Activated naive CD4-positive, alpha-beta T cell (primary cell): ENCODE data around the gene GGTLC1.
"Not testable (repeated sequence)": the region's sequence is repeated elsewhere in the genome, so short reads cannot be mapped to it uniquely, and the experiment has no call there.

Experiments
- DNase-seq, 4 experiments: peaks; one replicate each; lab custom pipeline; 2025; lab: John Stamatoyannopoulos, UW

Gene GGTLC1

DNA sequence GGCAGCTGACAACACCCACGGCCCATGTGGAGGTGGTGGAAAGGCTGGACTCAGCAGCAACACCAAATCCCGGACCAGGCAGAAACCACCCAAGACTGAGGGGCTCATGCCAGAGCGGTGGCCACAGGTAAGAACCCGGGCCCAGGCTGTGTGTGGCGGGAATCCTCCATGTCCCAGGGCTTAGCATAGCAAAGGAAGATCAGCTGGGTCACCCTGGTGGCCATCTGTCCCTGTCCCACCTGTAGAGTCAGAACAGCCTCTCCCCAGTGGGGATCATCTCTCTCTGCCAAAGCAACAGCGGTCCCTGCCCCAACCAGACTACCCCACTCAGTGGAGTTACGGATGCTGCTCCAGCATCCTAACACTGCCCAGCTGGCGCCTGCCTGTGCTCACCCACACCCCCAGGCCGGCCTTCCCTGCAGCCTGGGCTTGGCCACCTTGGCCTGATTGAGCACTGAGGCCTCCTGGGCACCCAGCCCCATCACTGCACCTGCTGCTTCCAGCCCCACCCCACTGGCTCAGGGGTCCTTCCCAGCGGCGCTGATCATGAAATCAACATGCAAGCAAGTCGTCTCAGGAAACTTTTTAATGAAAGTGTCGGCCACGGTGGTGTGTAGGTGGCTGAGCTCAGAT, 5.5 kb upstream of the GGTLC1 start:
- DNase-seq, result not testable (repeated sequence)

DNA sequence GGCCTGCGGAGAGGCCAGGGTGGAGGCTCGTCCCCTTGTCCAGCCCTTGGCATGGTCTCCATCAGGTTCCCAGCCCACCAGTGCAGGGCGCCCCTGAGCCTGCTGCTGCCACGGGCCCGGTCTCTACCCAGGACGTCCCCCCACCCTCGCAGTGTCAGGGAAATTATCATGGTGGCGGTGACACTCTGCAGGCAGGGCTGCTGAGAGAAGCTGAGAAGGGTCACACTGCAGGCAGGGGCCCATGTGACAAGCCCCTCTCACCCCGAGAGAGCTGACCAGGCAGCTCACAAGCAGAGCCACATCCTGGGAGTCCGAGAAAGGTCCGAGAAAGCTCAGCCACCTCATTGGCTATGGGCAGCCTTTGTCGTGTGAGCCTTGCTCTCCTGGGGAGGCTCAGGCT, 4.9 kb upstream of the GGTLC1 start:
- DNase-seq, result not testable (repeated sequence)

DNA sequence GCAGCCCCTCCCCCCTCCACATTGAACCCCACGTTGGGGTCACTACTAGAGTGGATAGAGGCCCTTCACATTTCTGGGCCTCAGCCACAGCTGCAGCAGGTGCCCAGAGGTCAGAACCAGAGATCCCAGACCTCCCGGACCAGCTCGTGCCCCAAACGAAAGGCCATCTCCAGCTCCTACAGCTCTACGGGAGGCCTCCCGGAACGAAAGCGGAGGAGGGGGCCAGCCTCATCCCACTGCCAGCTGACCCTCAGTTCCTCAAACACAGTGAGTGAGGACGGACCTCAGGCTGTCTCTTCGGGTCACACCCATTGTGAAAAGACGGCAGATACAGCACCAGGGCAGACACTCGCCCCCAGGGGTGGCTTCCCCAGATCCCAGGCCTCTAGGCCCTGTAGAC, 1.7 kb upstream of the GGTLC1 start:
- not testable (repeated sequence) for DNase-seq

DNA sequence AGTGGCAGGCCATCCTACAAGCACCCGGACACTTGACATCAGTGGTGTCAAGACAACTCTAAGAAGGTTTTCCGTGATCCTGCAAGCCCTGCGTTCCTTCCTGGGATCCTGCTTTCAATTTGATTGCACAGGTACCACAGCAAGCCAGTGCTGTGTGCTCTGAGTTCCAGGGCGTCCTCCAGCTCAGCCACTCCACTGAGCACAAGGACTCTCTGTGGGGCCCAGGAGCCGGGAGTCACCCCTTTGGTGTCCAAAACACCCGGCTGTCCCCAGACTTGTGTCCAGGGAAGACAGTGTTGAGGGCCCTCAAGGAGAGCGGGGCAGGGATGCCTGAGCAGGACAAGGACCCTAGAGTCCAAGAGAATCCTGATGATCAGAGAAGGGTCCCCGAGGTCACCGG, 387 bp upstream of the GGTLC1 start:
- DNase-seq, result not testable (repeated sequence)

DNA sequence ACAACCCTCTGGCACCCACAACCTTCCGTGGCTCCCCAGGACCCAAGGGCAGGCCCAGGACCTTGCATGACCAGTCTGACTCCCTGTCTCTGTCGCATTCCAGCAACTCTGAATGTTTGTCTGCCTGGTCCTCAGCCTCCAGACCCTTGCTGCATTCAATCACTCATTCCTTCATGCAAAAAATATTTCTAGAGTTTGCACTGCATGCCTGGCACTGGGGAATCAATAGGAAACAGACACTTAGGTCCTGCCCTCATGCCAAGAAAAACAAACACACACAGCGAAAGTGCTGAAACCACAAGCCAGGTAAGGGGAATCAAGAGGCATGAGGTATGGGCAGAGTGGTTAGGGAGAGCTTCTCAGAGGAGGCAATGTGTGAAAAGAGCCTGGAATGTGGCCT, 1.9 kb downstream of the GGTLC1 start:
- DNase-seq, result not testable (repeated sequence)

DNA sequence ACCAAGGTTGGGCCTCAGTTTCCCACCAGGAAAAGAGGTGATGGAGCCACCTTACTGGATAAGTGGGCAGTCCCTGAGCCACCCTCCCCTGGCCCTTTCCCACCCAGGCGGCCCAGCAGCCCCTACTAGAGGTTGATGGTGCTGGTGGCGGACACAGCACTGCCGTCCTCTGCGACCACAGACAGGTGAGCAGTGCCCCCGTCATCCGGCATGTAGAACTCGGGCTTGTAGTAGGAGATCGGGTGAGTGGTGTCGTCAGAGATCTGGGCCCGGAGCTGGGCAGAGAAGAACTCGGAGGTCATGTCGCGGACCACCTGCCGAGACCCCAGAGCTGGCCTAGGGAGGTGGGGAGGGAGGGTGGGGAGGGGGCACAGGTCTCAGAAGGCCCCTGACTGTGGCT, 2.3 kb downstream of the GGTLC1 start:
- not testable (repeated sequence) for DNase-seq

DNA sequence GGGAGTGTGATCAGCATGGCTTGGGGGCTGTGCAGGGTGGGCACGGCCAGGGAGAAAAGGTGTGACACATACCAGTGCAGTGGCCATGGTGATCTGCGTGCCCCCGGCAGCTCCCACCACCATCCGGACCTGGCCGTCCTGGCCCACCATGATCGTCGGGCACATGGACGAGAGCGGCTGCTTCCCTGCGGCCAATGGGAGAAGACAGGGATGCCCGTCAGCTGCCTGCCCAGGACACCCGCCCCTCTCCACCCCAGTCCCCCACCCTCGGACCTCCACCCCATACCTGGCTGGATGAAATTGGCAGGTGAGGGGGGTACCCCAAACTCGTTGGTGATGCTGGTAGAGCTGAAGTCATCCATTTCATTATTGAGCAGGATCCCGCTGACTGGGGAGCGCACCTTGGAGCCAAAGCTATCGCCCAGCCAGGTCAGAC, 2.8 kb downstream of the GGTLC1 start:
- not testable (repeated sequence) for DNase-seq

DNA sequence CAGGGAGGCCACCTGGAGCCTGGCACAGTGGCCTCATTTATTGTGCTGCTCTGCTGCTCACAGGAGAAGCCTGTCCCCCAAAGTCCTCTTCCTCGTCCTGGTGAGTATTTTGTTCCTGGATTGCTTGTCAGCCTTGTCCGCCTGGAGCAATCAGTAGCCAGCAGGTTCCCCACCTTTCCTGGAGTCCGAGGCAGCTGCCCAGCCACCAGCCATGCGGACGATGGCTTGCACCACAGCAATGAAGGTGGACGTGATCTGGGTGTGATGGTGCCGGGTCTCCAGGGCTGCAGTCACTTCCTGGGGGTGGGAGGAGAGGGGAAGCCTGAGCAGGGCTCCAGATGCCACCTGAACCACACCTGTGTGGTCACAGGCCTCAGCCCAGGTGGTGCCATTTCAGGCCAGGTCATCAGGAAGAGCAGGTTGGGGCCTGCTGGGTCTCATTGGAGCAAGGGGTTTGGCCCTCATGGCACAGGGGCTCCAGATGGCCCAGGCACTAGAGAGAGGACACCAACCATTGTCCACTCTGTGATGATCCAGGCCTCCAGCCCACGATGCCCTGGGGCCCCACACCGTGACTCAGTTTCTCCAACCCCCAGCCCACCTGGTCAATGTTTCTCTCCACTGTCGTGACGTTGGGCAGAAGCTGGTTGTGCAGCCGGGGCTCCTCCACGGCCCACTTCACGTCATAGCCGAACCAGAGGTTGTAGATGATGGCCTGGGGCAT, 3.4 kb downstream of the GGTLC1 start:
- not testable (repeated sequence) for DNase-seq

DNA sequence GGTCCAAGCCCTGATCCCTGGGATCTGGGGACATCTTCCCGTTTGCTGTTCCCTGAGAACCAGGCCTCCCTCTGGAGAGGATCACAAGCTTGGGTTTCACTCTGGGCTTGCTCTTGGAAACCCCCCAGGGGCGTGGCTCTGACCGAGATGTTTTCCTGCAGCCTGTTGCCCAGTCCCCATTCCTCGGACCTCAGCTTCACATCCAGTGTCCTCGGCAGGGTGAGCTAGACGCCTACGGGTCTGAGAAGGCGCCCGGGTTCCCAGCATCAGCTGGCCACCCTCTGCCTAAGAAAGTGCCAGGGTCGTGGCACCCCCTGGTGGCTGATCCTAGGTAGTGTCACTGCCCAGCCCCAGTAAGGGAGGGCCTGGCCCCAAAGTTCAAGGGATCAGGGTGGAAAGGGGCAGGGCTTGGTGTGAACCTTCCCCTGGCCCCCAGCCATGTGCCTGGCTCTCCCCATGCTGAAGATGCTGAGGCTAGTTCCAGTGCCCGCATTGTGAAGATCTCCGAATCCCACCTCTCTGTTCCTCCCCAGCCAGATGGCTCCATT, 4.0 kb downstream of the GGTLC1 start:
- not testable (repeated sequence) for DNase-seq

DNA sequence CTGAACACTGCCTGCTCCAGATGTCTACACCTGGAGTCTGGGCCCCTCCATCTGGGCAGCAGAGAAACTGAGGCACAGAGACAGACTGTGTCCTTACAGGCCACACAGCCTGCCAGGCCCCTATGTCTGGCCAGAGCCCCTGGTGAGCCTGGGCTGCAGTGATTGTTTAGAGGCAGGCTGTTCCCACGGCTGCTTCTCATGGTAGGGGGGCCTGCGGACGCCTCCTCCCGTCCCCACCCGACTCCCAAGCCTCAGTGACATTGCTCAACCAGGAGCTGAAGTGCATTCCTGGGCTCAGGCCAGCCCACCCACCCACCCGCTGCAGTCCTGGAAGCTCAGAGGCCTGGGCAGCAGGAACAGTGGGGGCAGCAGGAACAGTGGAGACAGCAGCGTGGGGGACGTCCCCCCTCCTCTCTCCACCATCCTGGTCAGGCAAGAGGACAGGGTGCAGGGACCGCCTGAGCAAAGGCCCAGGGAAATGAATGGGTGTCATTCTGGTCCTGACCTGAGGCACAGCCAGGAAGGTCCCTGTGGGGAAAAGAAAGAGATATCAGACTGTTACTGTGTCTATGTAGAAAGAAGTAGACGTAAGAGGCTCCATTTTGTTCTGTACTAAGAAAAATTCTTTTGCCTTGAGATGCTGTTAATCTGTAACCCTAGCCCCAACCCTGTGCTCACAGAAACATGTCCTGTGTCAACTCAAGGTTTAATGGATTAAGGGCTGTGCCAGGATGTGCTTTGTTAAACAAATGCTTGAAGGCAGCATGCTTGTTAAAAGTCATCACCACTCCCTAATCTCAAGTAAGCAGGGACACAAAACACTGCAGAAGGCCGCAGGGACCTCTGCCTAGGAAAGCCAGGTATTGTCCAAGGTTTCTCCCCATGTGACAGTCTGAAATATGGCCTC, 6.2 kb downstream of the GGTLC1 start:
- not testable (repeated sequence) for DNase-seq

DNA sequence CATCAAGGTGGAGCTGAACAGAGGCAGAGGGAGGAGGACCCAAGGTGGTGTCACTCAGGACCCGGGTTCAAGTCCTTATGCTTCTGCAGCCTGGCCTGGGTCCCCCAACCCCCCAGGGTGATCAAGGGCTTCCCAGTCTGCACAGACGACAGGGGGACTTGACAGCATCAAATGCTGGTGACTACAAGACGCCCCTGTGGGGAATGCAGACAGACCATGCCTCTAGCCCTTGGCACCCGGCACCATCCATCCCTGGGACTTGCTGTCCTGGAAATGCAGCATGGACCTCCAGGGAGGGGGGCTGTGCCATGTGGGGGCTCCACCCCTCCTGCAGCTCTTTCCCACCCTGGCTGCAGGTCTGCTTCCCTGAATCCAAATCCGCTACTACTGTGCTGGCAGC, 7.1 kb downstream of the GGTLC1 start:
- not testable (repeated sequence) for DNase-seq

DNA sequence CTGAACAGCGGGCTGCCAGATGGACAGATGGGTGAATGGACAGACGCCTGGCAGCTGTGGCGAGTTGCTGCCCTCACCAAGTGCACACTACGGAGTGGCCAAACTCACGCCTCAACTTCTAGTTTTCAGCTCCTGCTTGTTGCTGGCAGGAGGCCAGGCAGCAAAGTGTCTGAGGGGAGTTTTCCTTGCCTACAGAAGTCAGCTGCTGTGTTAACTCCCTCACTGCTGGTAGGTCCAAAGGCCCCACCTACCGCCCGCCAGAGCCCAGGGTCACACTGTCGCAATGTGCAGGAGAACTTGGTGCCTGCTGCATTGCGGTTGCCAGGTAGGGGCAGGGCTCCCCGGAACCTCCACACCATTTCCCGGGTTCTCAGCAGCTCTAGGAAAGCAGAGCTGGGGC, 7.6 kb downstream of the GGTLC1 start:
- not testable (repeated sequence) for DNase-seq

DNA sequence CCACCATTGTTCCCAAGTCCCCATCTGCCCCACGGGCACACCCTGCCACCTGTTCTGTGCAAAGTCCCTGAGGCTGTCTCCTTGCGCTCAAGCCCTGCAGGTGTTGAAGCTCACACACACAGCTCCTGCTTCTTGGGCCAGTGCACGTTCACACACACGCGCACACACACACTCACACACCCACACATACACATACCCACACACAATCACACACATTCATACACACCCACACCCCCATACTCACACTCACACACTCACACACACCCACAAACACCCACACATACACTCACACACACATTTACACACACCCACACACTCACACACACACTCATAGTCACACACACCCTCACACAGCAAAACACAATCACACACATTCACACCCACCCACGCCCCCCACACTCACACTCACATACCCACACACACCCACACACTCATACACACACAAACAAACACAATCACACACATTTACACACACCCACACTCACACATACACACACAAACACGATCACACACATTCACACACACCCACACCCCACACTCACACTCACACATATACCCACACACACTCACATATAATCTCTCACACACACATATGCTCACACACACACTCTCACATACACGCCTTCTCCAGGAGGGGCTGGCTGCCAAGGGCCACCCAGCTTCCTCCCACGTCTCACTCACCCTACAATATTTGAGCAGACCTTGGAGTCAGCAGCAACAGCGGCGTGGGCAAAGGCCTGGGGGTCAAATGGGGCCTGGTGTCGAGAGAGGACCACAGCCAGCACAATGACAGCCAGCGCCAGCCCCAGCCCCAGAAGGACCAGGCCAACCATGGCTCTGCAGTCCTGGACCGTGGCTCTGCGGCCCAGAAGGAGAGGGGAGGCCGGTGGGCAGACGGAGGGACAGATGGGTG, 8.4 kb downstream of the GGTLC1 start:
- not testable (repeated sequence) for DNase-seq

DNA sequence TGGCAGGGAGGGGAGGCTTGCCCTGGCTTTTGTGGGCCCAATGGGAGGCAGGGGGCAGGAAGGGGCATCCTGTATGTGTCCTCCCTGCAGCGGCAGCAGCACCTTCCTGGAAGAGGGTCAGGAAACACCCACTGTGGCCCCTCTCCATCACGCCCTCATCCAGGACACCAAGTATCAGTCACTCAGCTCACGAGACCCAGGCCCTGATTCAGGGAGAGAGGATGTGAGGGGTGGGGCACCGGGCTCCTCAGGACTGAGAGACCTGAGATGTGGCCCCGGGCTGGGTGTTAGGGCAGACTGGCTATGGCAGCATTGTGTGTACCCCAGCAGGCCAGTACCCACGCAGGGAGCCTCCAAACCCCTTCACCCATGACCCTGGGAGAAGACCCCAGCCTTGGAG, 9.2 kb downstream of the GGTLC1 start:
- DNase-seq, result not testable (repeated sequence)

DNA sequence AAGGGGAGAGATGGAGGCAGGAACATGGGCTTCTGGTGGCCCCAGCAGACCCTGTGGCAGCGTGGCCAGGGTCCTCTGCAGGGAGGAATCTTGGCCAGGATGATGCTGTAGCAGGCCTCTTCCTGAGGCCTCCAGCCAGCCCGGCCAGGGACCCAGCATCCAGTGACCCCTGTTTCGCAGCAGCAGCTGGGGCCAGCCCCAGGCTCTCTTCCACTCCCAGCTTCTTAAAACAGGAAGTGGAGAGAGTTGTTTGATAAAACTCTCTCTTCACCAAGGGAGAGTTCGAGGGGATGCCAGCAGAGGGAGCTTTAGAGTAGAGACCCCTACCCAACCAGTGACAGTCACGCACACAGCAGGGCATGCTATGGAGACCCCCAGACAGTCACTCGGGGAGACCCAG, 10.1 kb downstream of the GGTLC1 start:
- not testable (repeated sequence) for DNase-seq

DNA sequence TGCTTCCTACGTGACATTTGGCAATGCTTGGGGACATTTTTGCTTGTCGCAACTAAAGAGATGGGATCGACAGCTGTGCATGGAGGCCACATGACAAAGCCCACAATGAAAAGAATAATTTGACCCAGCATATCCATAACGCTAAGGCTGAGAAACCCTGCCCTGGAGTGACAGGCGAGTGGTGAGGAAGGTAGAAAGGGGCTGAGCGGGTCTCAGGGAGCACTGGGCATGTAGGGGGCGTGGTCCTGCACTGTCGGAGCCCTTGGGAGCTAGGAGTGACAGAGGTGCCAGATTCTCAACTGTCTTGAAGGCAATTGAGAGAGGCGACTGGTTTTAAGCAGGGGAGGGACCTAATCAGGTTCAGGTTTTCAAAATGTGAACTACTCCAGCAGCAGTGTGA, 13.6 kb downstream of the GGTLC1 start:
- DNase-seq, result no peak

DNA sequence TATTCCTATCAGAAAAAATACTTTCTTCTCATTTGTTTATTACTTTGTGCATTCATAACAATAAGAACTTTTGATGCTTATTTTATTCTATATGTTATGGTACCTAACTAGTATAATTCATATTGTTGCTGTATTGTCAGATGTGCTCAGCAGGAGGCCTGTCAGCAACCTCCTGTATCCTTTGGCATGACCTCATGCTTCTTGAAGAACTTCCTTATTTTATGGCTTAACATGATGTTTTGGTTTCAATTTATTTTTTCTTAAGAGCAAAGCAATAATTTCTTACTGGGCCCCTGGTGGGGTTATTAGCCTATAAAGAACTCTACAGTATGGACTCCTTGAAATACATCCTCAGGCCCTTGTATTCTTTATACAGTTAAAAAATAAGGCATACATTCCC, 17.3 kb downstream of the GGTLC1 start:
- DNase-seq, result no peak

DNA sequence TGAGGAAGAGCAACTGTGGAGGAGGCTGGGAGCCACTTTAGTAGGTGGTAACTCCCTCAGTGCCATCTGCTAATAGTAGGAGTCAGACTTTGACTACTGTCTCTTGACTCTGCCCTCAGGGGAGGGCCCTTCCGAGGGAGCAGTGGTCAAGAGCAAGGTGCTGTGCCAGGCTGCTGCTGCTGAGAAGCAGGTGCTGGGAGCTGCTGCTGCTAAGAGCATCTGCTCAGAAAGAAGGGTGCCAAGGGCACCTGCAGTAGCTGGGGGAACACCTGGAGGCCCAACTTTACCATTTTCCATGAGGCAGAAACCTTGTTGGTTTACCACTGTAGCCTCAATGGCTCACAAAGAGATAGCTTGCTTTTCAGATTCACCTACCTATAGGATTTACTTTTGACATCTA, 18.5 kb downstream of the GGTLC1 start:
- DNase-seq, result no peak

DNA sequence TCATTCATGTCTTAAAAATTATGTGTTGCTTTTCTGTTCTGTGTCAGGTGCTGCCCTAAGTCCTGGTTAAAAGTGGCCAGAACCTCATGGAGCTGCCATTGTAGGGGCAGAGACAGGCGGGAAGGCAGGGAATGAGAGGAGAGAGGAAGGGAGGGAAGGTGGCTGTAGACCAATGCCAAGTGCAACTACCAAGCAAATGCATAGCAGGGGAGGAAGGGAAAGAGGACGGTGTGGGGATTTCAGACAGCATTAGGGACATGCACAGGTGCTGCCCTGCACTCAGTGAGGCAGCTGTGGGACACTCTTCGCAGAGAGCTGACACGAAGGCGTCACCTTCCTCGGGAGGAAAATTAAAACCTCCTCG, 21.0 kb downstream of the GGTLC1 start:
- DNase-seq, result no peak

DNA sequence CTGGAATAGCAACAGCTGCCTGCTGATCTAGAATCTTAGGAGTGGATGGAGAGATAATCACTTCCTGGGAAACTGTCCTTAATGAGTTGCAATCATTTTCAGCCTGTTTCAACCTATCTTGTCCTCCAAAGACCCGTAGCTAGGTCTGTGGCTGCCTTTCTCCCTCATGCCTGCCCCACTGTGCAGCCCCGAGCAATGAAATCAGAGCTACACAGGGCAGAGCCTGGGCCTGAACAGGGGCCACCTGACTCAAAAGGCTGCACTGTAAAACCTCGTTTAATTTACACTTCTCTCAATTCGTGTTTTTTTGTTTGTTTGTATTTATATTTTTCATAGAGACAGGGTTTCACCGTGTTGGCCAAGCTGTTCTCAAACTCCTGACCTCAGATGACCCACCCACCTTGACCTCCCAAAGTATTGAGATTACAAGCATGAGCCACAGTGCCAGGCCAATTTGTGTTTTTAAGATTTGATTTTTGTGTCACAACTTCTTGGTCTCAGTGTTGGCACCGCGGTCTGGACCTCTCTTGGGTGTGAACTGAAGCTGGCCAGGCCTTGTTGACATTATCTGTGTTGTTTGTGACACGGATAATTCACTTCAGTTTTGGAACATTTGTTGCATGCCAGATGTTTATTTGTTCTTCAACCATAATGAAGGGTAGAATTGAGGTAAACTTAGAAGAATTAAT, 21.5 kb downstream of the GGTLC1 start:
- DNase-seq, result no peak

DNA sequence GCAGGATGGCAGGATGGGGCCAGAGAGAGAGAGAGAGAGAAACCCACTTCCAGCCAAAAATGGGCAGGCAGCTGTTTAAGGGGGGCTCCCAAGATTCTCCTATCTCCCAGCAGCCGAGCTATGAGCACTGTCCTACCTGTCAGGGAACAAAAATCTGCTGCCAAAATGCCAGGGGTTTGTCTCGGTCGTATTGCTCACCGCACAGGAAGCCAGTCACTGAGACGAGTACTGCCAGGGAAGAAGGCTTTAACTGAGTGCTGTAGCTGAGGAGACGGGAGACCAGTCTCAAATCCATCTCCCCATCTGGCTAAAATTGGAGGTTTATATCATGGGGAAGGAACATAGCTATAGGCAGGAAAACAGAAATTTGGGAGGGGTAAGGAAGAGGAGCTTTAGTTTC, 22.3 kb downstream of the GGTLC1 start:
- DNase-seq, result no peak
